ENCODE measurements around the gene BBS2.

DNA sequence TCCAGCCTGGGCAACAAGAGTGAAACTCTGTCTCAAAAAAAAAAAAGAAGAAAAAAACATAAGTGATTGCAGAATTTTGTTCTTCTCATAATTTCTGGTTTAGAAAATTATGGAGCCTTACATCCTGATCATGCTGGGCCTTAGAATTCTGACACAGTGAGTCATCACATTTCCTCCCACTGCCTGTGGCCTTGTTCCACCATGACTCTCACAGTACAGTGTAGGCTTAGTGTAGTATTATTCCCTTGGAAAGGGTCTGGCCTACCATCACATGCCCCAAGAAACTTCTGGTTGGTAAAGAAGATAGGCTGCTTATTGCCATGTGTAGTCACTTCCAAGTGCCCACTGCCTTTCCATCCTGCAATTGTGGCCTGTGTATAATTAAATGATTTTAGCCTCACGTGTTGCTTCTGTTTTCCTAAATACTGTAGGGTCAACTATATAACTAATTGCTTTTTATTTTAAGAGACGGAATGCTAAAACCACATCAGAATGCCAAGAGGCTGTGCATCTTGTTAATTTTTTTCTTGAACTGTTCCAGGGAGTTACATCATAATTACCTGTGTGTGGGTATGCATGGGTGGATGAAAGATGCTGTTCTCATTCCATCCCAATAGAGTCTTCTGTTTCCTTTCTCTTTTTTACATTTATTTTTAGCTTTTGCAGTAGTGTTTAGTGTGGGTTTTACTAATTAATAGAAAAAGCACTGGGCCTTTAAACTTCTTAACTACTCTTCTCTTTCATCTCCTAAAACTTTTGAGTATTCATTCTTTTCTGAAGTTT, 42.5 kb downstream of the BBS2 start:
- TF ChIP-seq, protein P1, sequence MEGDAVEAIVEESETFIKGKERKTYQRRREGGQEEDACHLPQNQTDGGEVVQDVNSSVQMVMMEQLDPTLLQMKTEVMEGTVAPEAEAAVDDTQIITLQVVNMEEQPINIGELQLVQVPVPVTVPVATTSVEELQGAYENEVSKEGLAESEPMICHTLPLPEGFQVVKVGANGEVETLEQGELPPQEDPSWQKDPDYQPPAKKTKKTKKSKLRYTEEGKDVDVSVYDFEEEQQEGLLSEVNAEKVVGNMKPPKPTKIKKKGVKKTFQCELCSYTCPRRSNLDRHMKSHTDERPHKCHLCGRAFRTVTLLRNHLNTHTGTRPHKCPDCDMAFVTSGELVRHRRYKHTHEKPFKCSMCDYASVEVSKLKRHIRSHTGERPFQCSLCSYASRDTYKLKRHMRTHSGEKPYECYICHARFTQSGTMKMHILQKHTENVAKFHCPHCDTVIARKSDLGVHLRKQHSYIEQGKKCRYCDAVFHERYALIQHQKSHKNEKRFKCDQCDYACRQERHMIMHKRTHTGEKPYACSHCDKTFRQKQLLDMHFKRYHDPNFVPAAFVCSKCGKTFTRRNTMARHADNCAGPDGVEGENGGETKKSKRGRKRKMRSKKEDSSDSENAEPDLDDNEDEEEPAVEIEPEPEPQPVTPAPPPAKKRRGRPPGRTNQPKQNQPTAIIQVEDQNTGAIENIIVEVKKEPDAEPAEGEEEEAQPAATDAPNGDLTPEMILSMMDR (IDR thresholded peaks at IDR 0.05): no peak
- TF ChIP-seq TCF7L2 (IDR thresholded peaks at IDR 0.05; ENCODE audit: low read depth, low read length) (no peak), POLR2AphosphoS5 (IDR thresholded peaks at IDR 0.05; ENCODE audit: low read depth, low read length) (no peak)
- TF ChIP-seq, protein P2, sequence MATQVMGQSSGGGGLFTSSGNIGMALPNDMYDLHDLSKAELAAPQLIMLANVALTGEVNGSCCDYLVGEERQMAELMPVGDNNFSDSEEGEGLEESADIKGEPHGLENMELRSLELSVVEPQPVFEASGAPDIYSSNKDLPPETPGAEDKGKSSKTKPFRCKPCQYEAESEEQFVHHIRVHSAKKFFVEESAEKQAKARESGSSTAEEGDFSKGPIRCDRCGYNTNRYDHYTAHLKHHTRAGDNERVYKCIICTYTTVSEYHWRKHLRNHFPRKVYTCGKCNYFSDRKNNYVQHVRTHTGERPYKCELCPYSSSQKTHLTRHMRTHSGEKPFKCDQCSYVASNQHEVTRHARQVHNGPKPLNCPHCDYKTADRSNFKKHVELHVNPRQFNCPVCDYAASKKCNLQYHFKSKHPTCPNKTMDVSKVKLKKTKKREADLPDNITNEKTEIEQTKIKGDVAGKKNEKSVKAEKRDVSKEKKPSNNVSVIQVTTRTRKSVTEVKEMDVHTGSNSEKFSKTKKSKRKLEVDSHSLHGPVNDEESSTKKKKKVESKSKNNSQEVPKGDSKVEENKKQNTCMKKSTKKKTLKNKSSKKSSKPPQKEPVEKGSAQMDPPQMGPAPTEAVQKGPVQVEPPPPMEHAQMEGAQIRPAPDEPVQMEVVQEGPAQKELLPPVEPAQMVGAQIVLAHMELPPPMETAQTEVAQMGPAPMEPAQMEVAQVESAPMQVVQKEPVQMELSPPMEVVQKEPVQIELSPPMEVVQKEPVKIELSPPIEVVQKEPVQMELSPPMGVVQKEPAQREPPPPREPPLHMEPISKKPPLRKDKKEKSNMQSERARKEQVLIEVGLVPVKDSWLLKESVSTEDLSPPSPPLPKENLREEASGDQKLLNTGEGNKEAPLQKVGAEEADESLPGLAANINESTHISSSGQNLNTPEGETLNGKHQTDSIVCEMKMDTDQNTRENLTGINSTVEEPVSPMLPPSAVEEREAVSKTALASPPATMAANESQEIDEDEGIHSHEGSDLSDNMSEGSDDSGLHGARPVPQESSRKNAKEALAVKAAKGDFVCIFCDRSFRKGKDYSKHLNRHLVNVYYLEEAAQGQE (IDR thresholded peaks at IDR 0.05; ENCODE audit: insufficient read depth in 1 of 2, low read depth in 2 of 2, low read length in 1 of 2): no peak
